Measurements from ENCODE around the gene ZNF524. TPM values are rescaled to one million over a fixed set of nuclear protein-coding genes. Genes with fewer than 3 reads are reported as not detected.

The ZNF524 gene, protein sequence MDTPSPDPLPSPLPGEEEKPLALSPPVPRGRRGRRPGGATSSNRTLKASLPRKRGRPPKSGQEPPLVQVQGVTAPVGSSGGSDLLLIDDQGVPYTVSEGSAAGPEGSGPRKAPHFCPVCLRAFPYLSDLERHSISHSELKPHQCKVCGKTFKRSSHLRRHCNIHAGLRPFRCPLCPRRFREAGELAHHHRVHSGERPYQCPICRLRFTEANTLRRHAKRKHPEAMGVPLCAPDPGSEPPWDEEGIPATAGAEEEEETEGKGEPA
- 2.6 and 3.5 TPM in 2 replicates for polyA plus RNA-seq (2011; rRNA removed)
- polyA minus RNA-seq (2011; rRNA and poly(A)+ RNA removed), result 1.2 and 1.5 TPM in 2 replicates

DNA sequence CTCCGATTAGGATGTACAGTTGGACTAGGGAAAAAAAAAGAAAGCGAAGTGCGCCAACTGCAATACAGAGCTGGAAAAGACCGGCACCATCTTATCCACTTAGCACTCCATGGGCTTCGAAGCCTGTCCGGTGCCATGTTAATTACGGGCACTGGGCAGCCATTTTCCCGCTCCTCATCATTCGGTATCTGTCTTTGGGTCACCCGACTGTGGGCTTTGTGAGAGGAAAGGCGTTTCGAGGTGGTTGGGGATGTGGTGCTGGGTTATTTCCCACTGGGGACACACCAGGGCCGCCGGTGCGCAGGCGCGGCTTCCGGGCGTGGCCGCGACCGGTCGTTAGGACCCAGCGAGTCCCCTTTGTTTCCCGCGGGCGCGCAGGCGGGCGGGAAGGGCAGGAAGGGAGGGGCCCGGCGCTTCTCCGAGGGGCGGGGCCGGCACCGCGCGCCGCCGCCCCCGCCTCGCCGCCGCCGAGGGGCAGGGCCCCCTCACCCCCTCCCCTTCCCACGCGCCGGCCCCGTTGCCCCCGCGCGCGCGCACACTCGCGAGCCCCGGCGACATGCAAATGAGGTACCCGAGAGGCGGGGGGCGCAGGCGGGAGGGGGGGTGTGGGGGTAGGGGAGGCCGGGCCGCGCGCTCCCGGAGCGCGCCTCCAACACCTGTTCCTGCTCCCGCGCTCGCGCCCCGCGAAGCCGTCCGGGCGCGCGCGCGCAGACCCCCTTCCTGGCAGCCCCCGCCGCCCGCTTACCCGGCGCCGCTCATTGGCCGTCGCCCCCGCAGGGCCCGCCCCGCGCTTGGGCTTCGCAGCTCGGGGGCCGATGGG lies at the start of gene ZNF524:
Gene ZNF524, plus strand, starts transcription at position 447 of the 820 bp plus-strand sequence. CDS start 1,825 bp downstream, outside the sequence.
- peak within 1 kb of the TSS; percentile 94 for H3K27ac ChIP-seq (ENCODE audit: low read depth, low read length)
- no peaks in the 10 kb centered on the region for H3K27me3 ChIP-seq (ENCODE audit: control insufficient read depth, insufficient read depth, low read length)
- no peak for DNase-seq (ENCODE audit: low read depth, low spot score)
- TF ChIP-seq, protein P1, sequence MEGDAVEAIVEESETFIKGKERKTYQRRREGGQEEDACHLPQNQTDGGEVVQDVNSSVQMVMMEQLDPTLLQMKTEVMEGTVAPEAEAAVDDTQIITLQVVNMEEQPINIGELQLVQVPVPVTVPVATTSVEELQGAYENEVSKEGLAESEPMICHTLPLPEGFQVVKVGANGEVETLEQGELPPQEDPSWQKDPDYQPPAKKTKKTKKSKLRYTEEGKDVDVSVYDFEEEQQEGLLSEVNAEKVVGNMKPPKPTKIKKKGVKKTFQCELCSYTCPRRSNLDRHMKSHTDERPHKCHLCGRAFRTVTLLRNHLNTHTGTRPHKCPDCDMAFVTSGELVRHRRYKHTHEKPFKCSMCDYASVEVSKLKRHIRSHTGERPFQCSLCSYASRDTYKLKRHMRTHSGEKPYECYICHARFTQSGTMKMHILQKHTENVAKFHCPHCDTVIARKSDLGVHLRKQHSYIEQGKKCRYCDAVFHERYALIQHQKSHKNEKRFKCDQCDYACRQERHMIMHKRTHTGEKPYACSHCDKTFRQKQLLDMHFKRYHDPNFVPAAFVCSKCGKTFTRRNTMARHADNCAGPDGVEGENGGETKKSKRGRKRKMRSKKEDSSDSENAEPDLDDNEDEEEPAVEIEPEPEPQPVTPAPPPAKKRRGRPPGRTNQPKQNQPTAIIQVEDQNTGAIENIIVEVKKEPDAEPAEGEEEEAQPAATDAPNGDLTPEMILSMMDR (IDR thresholded peaks at IDR 0.05; ENCODE audit: low read depth, low read length), result no peak
- H3K9me3 ChIP-seq (ENCODE audit: control insufficient read depth, insufficient read depth, low read length), result peaks cover 16% of the 10 kb centered on the region; the same call in 1 of the 2 replicates
- peak within 1 kb of the TSS; percentile 87 for H3K4me3 ChIP-seq (ENCODE audit: low read depth, low read length)
- ChIA-PET POLR2A (interaction anchor here (0.6 to 2.2 kb wide), 19 partner anchors 11 to 1411 kb away, joined by 3 to 10 read pairs (median 5); partner anchors contain the start of genes MBOAT7, PPP6R1, ZNF579 and ZNF784), CTCF (interaction anchor here (1.2 to 1.8 kb wide), 2 partner anchors 33 to 96 kb away, joined by 3 to 10 read pairs; no protein-coding TSS in a partner anchor)

DNA sequence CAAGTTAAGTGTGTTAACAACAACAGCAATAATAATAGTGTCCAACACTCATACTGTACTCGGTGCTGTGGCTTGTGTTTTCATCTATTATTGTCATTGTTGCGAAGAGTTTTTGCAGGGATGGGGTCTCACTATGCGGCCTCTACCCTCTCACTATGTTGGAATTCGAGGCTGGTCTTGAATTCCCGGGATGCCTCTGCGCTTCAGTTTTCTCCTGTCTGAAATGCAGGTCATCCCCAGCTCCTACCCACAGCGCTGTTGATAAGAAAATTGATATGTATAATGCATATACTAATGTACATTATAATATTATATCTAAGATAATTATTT lies 49.8 kb upstream of the ZNF524 start:
- DNase-seq (ENCODE audit: low read depth, low spot score), result no peak
- CTCF ChIA-PET, result interaction anchor here (0.6 to 1.4 kb wide), 2 partner anchors 47 to 56 kb away, joined by 3 to 5 read pairs; no protein-coding TSS in a partner anchor
- no peak overlapping the region for H3K4me3 ChIP-seq (ENCODE audit: low read depth, low read length)
- TF ChIP-seq, protein P1 (IDR thresholded peaks at IDR 0.05; ENCODE audit: low read depth, low read length), result no peak
- POLR2A ChIA-PET, result interaction anchor here (0.6 to 1.7 kb wide), 4 partner anchors 9 to 49 kb away, joined by 3 to 7 read pairs (median 4); partner anchors contain the start of gene FIZ1
- H3K9me3 ChIP-seq (ENCODE audit: control insufficient read depth, insufficient read depth, low read length), result no peaks in the 10 kb centered on the region
- no peaks in the 10 kb centered on the region for H3K27me3 ChIP-seq (ENCODE audit: control insufficient read depth, insufficient read depth, low read length)
- peak overlapping the region; percentile 100 for H3K27ac ChIP-seq (ENCODE audit: low read depth, low read length)

DNA sequence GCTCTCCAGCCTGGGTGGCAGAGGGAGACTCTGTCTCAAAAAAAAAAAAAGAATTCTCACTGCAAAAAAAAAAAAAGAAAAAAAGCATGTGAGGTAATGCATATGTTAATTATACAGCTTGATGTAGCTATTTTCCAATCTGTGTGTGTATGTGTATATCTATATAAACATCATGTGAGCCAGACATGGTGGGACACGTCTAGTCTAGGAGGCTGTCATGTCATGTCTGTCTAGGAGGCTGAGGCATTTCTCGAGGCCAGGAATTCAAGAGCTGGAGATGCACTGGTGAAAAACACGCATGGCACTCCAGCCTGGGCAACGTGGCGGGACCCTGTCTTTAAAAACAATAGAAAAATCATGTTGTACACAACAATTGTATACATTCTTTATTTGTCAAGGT lies 47.9 kb upstream of the ZNF524 start:
- TF ChIP-seq, protein P1 (IDR thresholded peaks at IDR 0.05; ENCODE audit: low read depth, low read length), result no peak

DNA sequence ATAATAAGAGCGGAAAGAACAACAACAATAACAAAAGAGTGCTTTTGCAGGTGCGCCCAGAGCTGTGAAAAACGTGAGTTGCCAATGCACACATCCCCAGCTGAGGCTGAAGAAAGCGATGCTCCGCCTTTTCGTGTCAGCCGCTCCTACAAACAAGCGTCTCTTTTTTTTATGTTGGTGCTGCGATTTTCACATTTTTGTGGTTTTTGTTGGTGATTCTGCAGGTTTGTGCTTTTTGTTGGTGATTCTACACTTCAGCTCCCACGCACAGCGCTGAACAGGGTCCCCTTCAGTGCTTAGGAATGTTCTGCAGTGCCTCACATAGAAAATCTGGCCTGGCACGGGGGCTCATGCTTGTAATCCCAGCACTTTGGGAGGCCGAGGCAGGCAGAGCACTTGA lies 47.5 kb upstream of the ZNF524 start:
- DNase-seq (ENCODE audit: low read depth, low spot score), result peak; percentile 51
- ChIA-PET CTCF (interaction anchor here (0.7 to 2.4 kb wide), 2 partner anchors 49 to 85 kb away, joined by 4 to 9 read pairs; no protein-coding TSS in a partner anchor), POLR2A (interaction anchor here (0.6 to 2.0 kb wide), 3 partner anchors 22 to 47 kb away, joined by 6 to 8 read pairs (median 6); partner anchors contain the start of genes FIZ1 and ZNF524)
- TF ChIP-seq, protein P1 (IDR thresholded peaks at IDR 0.05; ENCODE audit: low read depth, low read length), result no peak
- Histone ChIP-seq H3K27ac (ENCODE audit: low read depth, low read length) (peak overlapping the region; percentile 21), H3K27me3 (ENCODE audit: control insufficient read depth, insufficient read depth, low read length) (no peaks in the 10 kb centered on the region), H3K9me3 (ENCODE audit: control insufficient read depth, insufficient read depth, low read length) (no peaks in the 10 kb centered on the region), H3K4me3 (ENCODE audit: low read depth, low read length) (no peak overlapping the region)

More for the DNA sequence above, 47.9 kb upstream of the ZNF524 start:
- no peak for DNase-seq (ENCODE audit: low read depth, low spot score)
- H3K27me3 ChIP-seq (ENCODE audit: control insufficient read depth, insufficient read depth, low read length), result no peaks in the 10 kb centered on the region
- H3K9me3 ChIP-seq (ENCODE audit: control insufficient read depth, insufficient read depth, low read length), result no peaks in the 10 kb centered on the region
- POLR2A ChIA-PET, result interaction anchor here (0.6 to 2.0 kb wide), 3 partner anchors 23 to 47 kb away, joined by 6 to 8 read pairs (median 6); partner anchors contain the start of genes FIZ1 and ZNF524
- H3K27ac ChIP-seq (ENCODE audit: low read depth, low read length), result no peak overlapping the region
- CTCF ChIA-PET, result interaction anchor here (0.7 to 2.4 kb wide), 2 partner anchors 48 to 84 kb away, joined by 4 to 9 read pairs; no protein-coding TSS in a partner anchor
- no peak overlapping the region for H3K4me3 ChIP-seq (ENCODE audit: low read depth, low read length)

Measured in AG04450 (cell line).